ENCODE results near the gene CFAP91. TPM values are rescaled to one million over a fixed set of nuclear protein-coding genes. Genes with fewer than 3 reads are reported as not detected.

Gene CFAP91
- total RNA-seq, 4 donors from 2014 or later = 0.91 to 5.1 (median 1.7) TPM

GRCh38 chr3:119741657-119742590, 39.1 kb downstream of the CFAP91 start:
- intact Hi-C loops (cut with DNase I; ENCODE audit: low total_unique reads) = no loop called here
- H3K4me3 ChIP-seq (ENCODE audit: low read depth, poor library complexity, severe bottlenecking) = no peak overlapping the region
- DNase-seq (ENCODE audit: low spot score in 2 of 2) = no peak
- TF ChIP-seq POLR2A (IDR thresholded peaks at IDR 0.05) (no peak), CTCF (IDR thresholded peaks at IDR 0.05) (no peak)
- WGBS, 2 donors = 82 to 83% methylated on average over 5 of the region's 5 CpGs

- no peak for TF ChIP-seq CTCF (IDR thresholded peaks at IDR 0.05)
- TF ChIP-seq POLR2A (IDR thresholded peaks at IDR 0.05) = no peak
- no peak overlapping the region for H3K4me3 ChIP-seq (ENCODE audit: low read depth, poor library complexity, severe bottlenecking)
- intact Hi-C loops (cut with DNase I; ENCODE audit: low total_unique reads) = no loop called here
- WGBS, 2 donors = 90 to 95% methylated on average over 10 of the region's 10 CpGs
- no peak for DNase-seq (ENCODE audit: low spot score in 2 of 2)
These were observed 41.1 kb downstream of the CFAP91 start for GRCh38 chr3:119743921-119744320.

GRCh38 chr3:119745942-119746341, 43.1 kb downstream of the CFAP91 start:
- WGBS, 2 donors = 98 to 100% methylated on average over 1 of the region's 1 CpG
- no peak for TF ChIP-seq CTCF (IDR thresholded peaks at IDR 0.05)
- TF ChIP-seq POLR2A (IDR thresholded peaks at IDR 0.05) = no peak
- H3K4me3 ChIP-seq (ENCODE audit: low read depth, poor library complexity, severe bottlenecking) = no peak overlapping the region
- intact Hi-C loops (cut with DNase I; ENCODE audit: low total_unique reads) = no loop called here
- no peak for DNase-seq (ENCODE audit: low spot score in 2 of 2)

- H3K4me3 ChIP-seq (ENCODE audit: low read depth, poor library complexity, severe bottlenecking) = no peak overlapping the region
- WGBS, 2 donors = 65 to 66% methylated on average over 3 of the region's 3 CpGs
- intact Hi-C loops (cut with DNase I; ENCODE audit: low total_unique reads) = no loop called here
- TF ChIP-seq CTCF (IDR thresholded peaks at IDR 0.05) (no peak), POLR2A (IDR thresholded peaks at IDR 0.05) (no peak)
- DNase-seq (ENCODE audit: low spot score in 2 of 2) = no peak
These were observed 43.6 kb downstream of the CFAP91 start for GRCh38 chr3:119746423-119746822.

GRCh38 chr3:119747357-119747756, 44.5 kb downstream of the CFAP91 start:
- no peak for TF ChIP-seq POLR2A (IDR thresholded peaks at IDR 0.05)
- no peak for TF ChIP-seq CTCF (IDR thresholded peaks at IDR 0.05)
- WGBS, 2 donors = 68 to 77% methylated on average over 4 of the region's 4 CpGs
- H3K4me3 ChIP-seq (ENCODE audit: low read depth, poor library complexity, severe bottlenecking) = no peak overlapping the region
- intact Hi-C loops (cut with DNase I; ENCODE audit: low total_unique reads) = no loop called here
- no peak for DNase-seq (ENCODE audit: low spot score in 2 of 2)
